ENCODE data around the gene NTNG2. TPM values are rescaled to one million over a fixed set of nuclear protein-coding genes. Genes with fewer than 3 reads are reported as not detected.

The NTNG2 gene
- total and polyA plus RNA-seq, 2 donors (not counting 1 experiment from before 2014, with no cell fraction given), result 1.3 to 2.1 TPM

DNA sequence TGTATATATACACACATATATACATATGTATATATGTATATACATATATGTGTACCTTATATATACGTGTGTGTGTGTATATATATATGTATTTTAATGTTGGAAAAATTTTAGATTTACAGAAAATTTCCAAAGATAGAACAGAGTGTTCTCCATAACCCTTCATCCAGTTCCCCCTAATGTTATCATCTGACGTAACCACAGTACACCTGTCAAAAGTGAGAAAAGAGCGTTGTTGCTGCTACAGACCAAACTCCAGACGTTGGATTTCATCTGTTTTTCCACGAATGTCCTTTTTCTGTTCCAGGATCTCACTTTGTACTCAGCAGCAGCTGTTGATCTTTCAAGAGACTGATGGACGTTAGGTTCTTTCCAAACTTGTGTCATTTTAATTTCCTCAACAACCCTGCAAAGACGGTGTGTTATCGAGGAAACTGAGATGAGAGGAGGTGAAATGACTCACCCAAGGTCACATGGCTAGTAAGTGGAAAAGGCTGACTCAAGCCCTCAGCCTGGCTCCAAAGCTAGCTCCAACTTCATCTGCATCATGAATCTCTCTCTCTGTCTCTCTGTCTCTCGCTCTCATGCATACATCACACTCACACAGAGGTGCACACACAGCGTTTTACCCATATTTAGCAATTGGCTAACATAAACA, 17.0 kb upstream of the NTNG2 start:
- Histone ChIP-seq H3K4me1 (ENCODE audit: control insufficient read depth, extremely low read depth, insufficient read depth, low read length) (no peaks in the 10 kb centered on the region), H3K27me3 (ENCODE audit: control insufficient read depth, insufficient read depth, low read length) (peaks cover 21% of the 10 kb centered on the region), H3K9me3 (ENCODE audit: control insufficient read depth, insufficient read depth, low read depth, low read length) (no peaks in the 10 kb centered on the region), H2AFZ (ENCODE audit: low read length) (no peak overlapping the region), H3K4me2 (ENCODE audit: extremely low read depth, insufficient read depth, low read length) (no peak overlapping the region), H3K79me2 (ENCODE audit: control insufficient read depth, insufficient read depth, low read length) (no peaks in the 10 kb centered on the region), H3K27ac (ENCODE audit: insufficient read depth, low read length) (no peak overlapping the region), H3K36me3 (ENCODE audit: control insufficient read depth, insufficient read depth, low read length) (no peaks in the 10 kb centered on the region), H3K4me3 (replicated peaks in 1 of 4; ENCODE audit: control extremely low read depth in 1 of 4, insufficient read depth in 1 of 4, low read depth in 3 of 4, low read length in 4 of 4) (no peak overlapping the region), H4K20me1 (ENCODE audit: control insufficient read depth, extremely low read depth, insufficient read depth, low read length) (no peaks in the 10 kb centered on the region), H3K9ac (ENCODE audit: insufficient read depth, low read length) (no peak overlapping the region)
- TF ChIP-seq CTCF (conservative IDR thresholded peaks at IDR 0.05 in 1 of 2, IDR thresholded peaks at IDR 0.05 in 1 of 2; ENCODE audit: low read depth in 1 of 2, low read length in 2 of 2), result no peak
- TF ChIP-seq EZH2 (IDR thresholded peaks at IDR 0.05; ENCODE audit: low read length, missing control alignments), result no peak
- peak in 1 of 2 donors; percentile 64 for DNase-seq (ENCODE audit: low read depth in 2 of 2)

DNA sequence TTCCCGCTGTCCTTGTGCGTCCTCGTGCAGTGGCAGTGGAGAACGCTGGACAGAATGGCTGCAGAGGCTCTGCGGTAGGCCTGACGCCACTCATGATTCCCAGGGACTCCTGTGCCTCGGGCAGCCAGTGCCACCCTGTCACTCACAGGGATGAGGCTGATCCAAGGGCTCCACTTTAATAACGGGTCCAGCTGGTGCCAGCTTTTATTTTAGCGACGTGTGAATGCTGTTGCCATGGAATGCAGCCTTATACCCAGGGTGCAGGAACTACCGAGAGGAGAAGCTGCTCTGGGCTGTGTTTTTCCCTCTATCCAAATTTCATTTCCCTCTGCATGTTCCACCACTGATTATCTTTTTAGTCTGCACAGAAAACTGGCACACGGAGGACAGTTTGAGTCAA, 15.8 kb upstream of the NTNG2 start:
- Histone ChIP-seq H3K79me2 (ENCODE audit: control insufficient read depth, insufficient read depth, low read length) (no peaks in the 10 kb centered on the region), H2AFZ (ENCODE audit: low read length) (no peak overlapping the region), H3K36me3 (ENCODE audit: control insufficient read depth, insufficient read depth, low read length) (no peaks in the 10 kb centered on the region), H3K27ac (ENCODE audit: insufficient read depth, low read length) (no peak overlapping the region), H4K20me1 (ENCODE audit: control insufficient read depth, extremely low read depth, insufficient read depth, low read length) (no peaks in the 10 kb centered on the region), H3K9me3 (ENCODE audit: control insufficient read depth, insufficient read depth, low read depth, low read length) (no peaks in the 10 kb centered on the region), H3K4me1 (ENCODE audit: control insufficient read depth, extremely low read depth, insufficient read depth, low read length) (no peaks in the 10 kb centered on the region), H3K4me3 (replicated peaks in 1 of 4; ENCODE audit: control extremely low read depth in 1 of 4, insufficient read depth in 1 of 4, low read depth in 3 of 4, low read length in 4 of 4) (no peak overlapping the region), H3K27me3 (ENCODE audit: control insufficient read depth, insufficient read depth, low read length) (peaks cover 17% of the 10 kb centered on the region), H3K4me2 (ENCODE audit: extremely low read depth, insufficient read depth, low read length) (no peak overlapping the region), H3K9ac (ENCODE audit: insufficient read depth, low read length) (no peak overlapping the region)
- no peak for DNase-seq (ENCODE audit: low read depth in 2 of 2)
- TF ChIP-seq EZH2 (IDR thresholded peaks at IDR 0.05; ENCODE audit: low read length, missing control alignments) (no peak), CTCF (conservative IDR thresholded peaks at IDR 0.05 in 1 of 2, IDR thresholded peaks at IDR 0.05 in 1 of 2; ENCODE audit: low read depth in 1 of 2, low read length in 2 of 2) (no peak)

GRCh38 chr9:132146575-132146974, 15.3 kb upstream of the NTNG2 start:
- DNase-seq (ENCODE audit: low read depth in 2 of 2), result no peak
- Histone ChIP-seq H4K20me1 (ENCODE audit: control insufficient read depth, extremely low read depth, insufficient read depth, low read length) (no peaks in the 10 kb centered on the region), H3K27ac (ENCODE audit: insufficient read depth, low read length) (no peak overlapping the region), H3K36me3 (ENCODE audit: control insufficient read depth, insufficient read depth, low read length) (no peaks in the 10 kb centered on the region), H3K79me2 (ENCODE audit: control insufficient read depth, insufficient read depth, low read length) (no peaks in the 10 kb centered on the region), H3K4me1 (ENCODE audit: control insufficient read depth, extremely low read depth, insufficient read depth, low read length) (no peaks in the 10 kb centered on the region), H3K27me3 (ENCODE audit: control insufficient read depth, insufficient read depth, low read length) (peaks cover 14% of the 10 kb centered on the region), H2AFZ (ENCODE audit: low read length) (no peak overlapping the region), H3K9me3 (ENCODE audit: control insufficient read depth, insufficient read depth, low read depth, low read length) (no peaks in the 10 kb centered on the region), H3K4me3 (replicated peaks in 1 of 4; ENCODE audit: control extremely low read depth in 1 of 4, insufficient read depth in 1 of 4, low read depth in 3 of 4, low read length in 4 of 4) (no peak overlapping the region), H3K4me2 (ENCODE audit: extremely low read depth, insufficient read depth, low read length) (no peak overlapping the region), H3K9ac (ENCODE audit: insufficient read depth, low read length) (no peak overlapping the region)
- no peak for TF ChIP-seq EZH2 (IDR thresholded peaks at IDR 0.05; ENCODE audit: low read length, missing control alignments)
- no peak for TF ChIP-seq CTCF (conservative IDR thresholded peaks at IDR 0.05 in 1 of 2, IDR thresholded peaks at IDR 0.05 in 1 of 2; ENCODE audit: low read depth in 1 of 2, low read length in 2 of 2)
